Epithelial cell of proximal tubule (primary cell): ENCODE measurements around the gene AFAP1L2. TPM values are rescaled to one million over a fixed set of nuclear protein-coding genes. Genes with fewer than 3 reads are reported as not detected.

ENCODE experiments used
- DNase-seq: peaks from one replicate; pipeline ENCODE4 v3.0.0-alpha.2; 2011; ENCODE audit warnings: low read depth
- H3K4me3 ChIP-seq: 2 replicates; pipeline ENCODE4 v1.5.1; 2011; ENCODE audit warnings: low read depth, mild to moderate bottlenecking, low read length
- CTCF ChIP-seq: conservative IDR thresholded peaks from 2 replicates; pipeline ENCODE4 v1.5.1; 2012; ENCODE audit warnings: low read depth, mild to moderate bottlenecking, low read length
- total RNA-seq: library from RNA; depleted of rRNA; stranded (reverse); fragments of >200 nt; gene quantifications from 2 replicates; pipeline ENCODE4 v1.2.3, GENCODE V29; 2015

AFAP1L2 gene
- total RNA-seq, 1 donor from 2014 or later, result 14.2 TPM

GRCh38 chr10:114363745-114364454 is 40.4 kb downstream of the AFAP1L2 start:
- no peak overlapping the region for H3K4me3 ChIP-seq
- no peak for TF ChIP-seq CTCF
- DNase-seq, result peak; percentile 69

GRCh38 chr10:114362826-114363355 is 41.4 kb downstream of the AFAP1L2 start:
- H3K4me3 ChIP-seq, result no peak overlapping the region
- TF ChIP-seq CTCF, result no peak
- DNase-seq, result no peak

DNA sequence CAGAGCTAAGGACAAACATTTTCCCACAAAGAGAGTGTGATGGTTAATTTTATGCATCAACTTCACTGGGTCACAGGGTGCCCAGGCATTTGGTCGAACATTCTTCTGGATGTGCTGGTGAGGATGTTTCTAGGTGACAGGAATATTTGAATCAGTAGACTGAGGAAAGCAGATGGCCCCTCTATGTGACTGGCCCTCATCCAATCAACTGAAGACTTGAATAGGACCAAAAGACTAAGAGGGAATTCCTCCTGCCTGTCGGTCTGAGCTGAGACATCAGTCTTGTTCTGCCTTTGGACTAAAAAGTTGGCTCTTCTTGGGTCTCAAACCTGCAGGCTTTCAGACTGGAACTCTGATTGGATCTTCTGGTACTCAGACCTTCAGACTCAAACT is 44.4 kb downstream of the AFAP1L2 start:
- no peak overlapping the region for H3K4me3 ChIP-seq
- no peak for TF ChIP-seq CTCF
- DNase-seq, result no peak

GRCh38 chr10:114359041-114359952 is 45.0 kb downstream of the AFAP1L2 start:
- no peak for DNase-seq
- no peak for TF ChIP-seq CTCF
- no peak overlapping the region for H3K4me3 ChIP-seq

DNA sequence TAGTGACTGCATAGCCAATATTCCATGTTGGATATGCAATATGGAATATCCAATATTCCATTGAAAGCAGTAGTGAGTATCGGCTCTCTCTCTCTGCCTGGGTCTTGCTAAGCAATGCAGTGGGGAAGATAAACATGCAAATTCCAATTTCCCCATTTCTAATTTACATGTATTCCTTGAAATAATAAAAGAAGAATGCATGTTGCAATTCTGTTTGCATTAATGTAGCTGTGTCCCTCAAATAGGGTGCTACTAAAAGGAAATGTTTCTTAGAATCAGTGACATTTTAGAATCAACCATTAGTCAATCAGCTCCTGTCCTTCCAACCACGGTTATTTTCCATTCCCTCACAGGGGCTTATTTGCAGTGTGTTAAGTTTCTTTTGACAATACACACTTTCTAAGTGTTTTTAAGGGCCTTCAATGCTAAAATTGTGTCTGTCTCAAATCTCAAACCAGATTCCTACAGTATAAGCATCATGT is 46.7 kb downstream of the AFAP1L2 start:
- TF ChIP-seq CTCF, result no peak
- no peak for DNase-seq
- no peak overlapping the region for H3K4me3 ChIP-seq

DNA sequence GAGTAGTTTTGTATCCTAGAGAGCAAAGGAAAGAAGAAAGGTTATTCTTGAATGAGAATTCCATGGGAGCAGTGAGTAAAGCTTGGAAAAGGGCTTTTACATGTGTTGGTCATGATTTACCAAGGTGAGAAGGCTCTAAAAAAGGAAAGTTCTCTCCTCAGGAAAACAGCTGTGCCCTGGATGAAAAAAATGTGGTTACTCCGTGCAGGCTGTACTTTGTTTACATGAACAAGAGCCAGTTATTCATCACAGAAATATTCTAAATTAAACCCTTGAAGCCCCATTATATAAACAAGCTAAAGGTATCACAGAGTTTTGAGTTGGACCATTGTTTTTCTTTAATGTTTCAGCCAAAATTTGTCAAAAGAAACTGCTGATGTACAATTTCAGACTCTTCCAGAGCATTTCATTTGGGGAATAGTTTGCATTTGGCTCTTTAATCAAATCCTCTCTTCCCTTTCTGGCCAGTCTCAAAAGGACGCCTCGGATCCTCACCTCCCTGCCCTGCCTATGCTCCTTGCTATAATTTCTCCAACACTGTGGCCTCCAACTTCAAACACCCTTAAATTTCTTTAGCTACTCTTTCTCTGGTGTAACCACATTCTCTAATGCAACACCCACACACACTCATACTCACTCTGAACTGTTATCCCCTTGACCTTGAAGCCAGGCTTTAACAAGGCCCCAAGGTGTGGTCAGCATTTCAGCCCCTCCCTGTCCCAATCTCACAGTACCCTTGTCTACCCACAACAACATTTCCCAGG is 47.4 kb downstream of the AFAP1L2 start:
- no peak for TF ChIP-seq CTCF
- no peak overlapping the region for H3K4me3 ChIP-seq
- no peak for DNase-seq
